Mammary epithelial cell (primary cell): Measurements from ENCODE around the gene PGA3.

Source experiments
- CTCF ChIP-seq, 2 donors: IDR thresholded peaks in 1 of 2; conservative IDR thresholded peaks in 1 of 2; 2 replicates each; pipeline ENCODE4 v1.5.1; 2011 to 2012; ENCODE audit warnings: inconsistent platforms in 2 of 2, low read length in 2 of 2, mild to moderate bottlenecking in 2 of 2, control low read depth in 1 of 2, low read depth in 1 of 2; ENCODE audit not compliant: insufficient read depth in 1 of 2; ENCODE audit errors: extremely low read depth in 1 of 2
- EZH2 ChIP-seq: IDR thresholded peaks from 2 replicates; pipeline ENCODE4 v1.6.1; 2012; ENCODE audit warnings: low read length, inconsistent platforms, borderline replicate concordance

- TF ChIP-seq CTCF (conservative IDR thresholded peaks at IDR 0.05 in 1 of 2, IDR thresholded peaks at IDR 0.05 in 1 of 2; ENCODE audit: extremely low read depth in 1 of 2, insufficient read depth in 1 of 2, low read depth in 1 of 2, low read length in 2 of 2), result no peak
- no peak for TF ChIP-seq EZH2
Measured at GRCh38 chr11:61195719-61196118, 7.6 kb upstream of the PGA3 start.
